Measurements from ENCODE around the gene STK17B. TPM values are rescaled to one million over a fixed set of nuclear protein-coding genes. Genes with fewer than 3 reads are reported as not detected.
A peak's percentile ranks its signal among the peaks of the same experiment; 100 is the strongest.

Gene STK17B
- total RNA-seq, 1 donor = 43.6 TPM

DNA sequence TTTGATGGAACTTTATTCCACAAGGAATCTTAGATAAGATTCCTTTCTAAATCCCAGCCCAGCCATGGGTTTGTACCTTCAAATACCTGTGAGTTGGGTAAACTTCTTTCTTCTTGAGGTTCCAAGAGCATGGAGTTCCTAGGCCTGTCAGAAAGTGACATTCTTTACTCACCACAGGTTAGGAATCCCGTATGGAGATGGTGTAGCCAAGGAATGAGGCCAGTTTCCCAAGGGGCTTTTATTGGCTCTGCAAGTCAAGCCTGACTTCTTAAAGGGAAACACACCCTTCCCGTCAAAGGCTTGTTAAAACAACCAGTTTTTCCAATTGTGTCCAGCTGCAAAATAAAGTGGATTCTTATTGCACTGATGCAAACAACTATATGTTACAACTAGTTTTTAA, 45.8 kb downstream of the STK17B start:
- H3K4me3 ChIP-seq (ENCODE audit: low read depth, low read length) = no peak overlapping the region
- TF ChIP-seq, protein P1, sequence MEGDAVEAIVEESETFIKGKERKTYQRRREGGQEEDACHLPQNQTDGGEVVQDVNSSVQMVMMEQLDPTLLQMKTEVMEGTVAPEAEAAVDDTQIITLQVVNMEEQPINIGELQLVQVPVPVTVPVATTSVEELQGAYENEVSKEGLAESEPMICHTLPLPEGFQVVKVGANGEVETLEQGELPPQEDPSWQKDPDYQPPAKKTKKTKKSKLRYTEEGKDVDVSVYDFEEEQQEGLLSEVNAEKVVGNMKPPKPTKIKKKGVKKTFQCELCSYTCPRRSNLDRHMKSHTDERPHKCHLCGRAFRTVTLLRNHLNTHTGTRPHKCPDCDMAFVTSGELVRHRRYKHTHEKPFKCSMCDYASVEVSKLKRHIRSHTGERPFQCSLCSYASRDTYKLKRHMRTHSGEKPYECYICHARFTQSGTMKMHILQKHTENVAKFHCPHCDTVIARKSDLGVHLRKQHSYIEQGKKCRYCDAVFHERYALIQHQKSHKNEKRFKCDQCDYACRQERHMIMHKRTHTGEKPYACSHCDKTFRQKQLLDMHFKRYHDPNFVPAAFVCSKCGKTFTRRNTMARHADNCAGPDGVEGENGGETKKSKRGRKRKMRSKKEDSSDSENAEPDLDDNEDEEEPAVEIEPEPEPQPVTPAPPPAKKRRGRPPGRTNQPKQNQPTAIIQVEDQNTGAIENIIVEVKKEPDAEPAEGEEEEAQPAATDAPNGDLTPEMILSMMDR (IDR thresholded peaks at IDR 0.05; ENCODE audit: insufficient read depth, low read depth, low read length) = no peak
- peak; percentile 21 for DNase-seq (ENCODE audit: low read depth)

DNA sequence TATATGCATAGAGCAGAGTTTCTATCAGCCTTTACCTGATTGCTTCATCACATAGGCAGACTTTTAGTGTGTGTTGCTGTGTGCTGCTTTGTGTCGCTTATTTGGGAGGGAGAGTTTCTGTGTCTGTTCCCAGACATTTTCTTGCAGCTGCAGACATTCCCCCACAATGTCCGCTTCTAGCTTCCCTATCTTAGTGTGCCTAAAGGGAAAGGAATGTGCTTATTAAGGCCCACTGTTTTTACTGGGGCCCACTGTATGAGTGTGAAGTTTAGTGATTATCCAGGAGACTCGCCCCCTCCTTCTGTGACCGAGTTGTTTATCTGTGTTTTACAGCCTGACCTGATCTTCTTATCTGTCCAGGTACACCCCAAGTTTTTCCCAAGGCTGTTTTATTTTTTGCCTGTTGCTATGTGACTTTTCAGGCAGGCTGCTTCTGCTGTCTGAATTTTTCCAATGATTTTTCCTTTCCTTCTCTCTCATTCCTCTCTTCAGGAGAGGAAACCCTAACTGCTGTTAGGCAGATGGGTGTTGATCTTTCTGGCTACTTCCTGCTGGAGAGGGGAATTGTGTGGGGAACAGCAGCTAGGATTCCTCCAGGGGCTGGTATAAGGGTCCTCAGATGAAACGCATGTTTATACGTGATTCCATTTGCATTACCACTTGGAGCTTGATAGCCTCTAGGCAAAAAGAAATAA, 47.6 kb downstream of the STK17B start:
- TF ChIP-seq, protein P1 (IDR thresholded peaks at IDR 0.05; ENCODE audit: insufficient read depth, low read depth, low read length) = no peak
- peak; percentile 77 for DNase-seq (ENCODE audit: low read depth)
- H3K4me3 ChIP-seq (ENCODE audit: low read depth, low read length) = no peak overlapping the region

DNA sequence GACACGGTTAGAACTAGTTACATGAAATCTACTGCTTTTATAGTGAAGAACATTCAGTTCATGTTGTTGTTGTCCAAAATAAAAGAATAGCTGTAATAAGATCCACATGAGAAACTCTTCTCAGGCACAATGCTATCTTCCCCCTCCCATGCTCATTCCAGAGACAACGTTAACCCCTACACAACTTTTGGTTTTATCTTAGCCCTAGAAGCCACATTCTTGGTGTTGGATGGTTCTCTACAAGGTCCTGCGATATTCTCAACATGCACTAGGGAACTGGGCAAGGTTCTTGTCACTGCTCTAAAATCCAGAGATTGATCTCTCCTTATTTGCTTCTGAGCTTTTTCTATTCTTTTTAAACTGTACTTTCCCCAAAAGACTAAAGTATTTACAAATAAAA, 51.5 kb downstream of the STK17B start:
- no peak for DNase-seq (ENCODE audit: low read depth)
- TF ChIP-seq, protein P1 (IDR thresholded peaks at IDR 0.05; ENCODE audit: insufficient read depth, low read depth, low read length) = no peak
- no peak overlapping the region for H3K4me3 ChIP-seq (ENCODE audit: low read depth, low read length)

DNA sequence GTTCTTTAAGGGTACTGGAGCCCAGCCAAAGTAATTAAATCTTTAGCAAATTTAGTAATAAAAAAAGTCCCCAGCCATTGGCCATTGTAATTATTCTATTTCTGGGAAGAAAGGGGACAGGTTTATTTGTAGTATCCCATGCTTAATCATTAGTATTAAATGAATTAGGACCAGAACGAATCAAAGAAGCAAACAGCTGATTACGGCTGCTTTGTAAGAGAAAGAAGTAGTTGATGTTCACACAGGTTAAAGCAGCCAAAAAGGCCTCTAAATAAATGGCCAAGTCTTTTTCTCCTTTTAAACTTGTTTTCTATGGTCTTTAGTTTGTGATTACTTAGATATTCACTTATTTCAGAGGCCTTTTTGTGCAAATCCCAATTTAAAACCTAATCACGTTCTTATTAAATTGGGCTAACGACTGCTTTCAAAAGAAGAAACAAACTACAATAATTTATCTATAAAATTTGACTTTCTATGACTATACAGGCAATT, 54.1 kb downstream of the STK17B start:
- no peak overlapping the region for H3K4me3 ChIP-seq (ENCODE audit: low read depth, low read length)
- TF ChIP-seq, protein P1 (IDR thresholded peaks at IDR 0.05; ENCODE audit: insufficient read depth, low read depth, low read length) = no peak
- no peak for DNase-seq (ENCODE audit: low read depth)

DNA sequence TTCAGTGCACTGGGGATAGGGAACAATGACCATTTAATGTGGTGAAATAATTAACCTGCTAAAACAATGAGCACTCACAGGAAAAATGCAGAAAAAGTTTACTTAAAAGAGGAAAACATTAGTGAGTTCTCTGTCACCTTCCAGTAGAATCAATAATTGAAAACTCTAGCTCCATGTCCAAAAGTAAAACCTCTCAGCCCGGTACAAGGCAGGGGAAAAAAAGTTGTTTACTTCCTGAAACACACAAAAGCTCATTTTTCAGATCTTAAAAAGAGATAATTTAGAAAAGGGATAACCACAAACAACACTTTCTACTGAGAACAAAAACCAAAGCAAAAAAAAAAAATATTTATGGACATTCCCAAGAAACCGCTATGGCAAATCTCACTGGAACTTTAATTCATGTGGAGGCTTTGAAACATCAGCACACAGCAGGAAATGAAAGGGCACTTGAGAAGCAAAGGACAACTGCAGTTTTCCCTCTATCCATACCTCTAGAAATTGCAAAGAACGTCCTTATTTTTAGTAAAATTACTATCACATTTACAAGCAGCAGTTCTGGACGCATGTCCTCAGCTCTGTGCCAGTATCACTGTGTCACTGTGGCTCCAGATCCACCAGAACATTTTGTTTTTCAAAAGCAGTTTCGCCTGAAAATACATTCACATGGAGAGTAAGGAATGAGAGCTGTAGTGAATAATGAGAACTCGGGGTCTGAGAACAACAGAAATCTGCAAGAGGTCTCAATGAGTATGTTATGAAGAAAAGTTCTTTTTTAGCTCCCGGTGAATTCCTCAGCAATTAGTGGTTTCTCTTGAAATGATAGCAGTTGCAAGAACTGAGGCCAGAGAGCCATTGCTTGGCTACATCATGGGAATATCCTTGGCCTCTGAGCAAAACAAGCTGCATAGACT, 58.1 kb downstream of the STK17B start:
- peak overlapping the region; percentile 10 for H3K4me3 ChIP-seq (ENCODE audit: low read depth, low read length)
- TF ChIP-seq, protein P1 (IDR thresholded peaks at IDR 0.05; ENCODE audit: insufficient read depth, low read depth, low read length) = no peak
- DNase-seq (ENCODE audit: low read depth) = peak; percentile 73

DNA sequence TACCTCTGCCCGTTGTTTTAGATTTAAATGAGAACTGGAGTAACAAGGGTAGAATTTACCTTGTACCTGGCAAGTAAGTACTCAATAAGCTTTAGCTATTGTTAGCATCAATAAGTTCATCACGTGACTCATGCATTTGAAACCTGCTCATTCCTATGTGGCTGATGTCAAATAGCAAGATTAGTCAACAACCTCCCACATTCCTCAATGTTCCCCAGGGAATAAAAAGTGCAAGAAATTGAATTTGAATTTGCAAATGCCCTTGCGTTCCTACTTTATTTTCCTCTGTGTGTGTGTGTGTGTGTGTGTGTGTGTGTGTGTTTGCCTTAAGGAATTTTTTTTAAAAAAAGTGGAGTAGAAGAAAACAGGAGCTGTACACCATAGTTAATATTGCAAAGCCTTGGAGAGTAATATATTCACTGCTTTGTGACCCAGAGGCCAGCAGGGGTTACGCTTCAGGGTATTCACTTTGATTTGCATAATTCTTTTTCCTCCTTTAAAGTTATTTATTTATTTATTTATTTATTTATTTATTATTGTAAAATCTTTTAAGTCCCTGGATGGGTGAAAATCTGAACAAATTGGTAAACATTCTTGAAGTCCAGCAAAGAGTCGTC, 58.9 kb downstream of the STK17B start:
- no peak overlapping the region for H3K4me3 ChIP-seq (ENCODE audit: low read depth, low read length)
- DNase-seq (ENCODE audit: low read depth) = peak; percentile 68
- TF ChIP-seq, protein P1 (IDR thresholded peaks at IDR 0.05; ENCODE audit: insufficient read depth, low read depth, low read length) = no peak
